Chondrocyte (in vitro differentiated cells): ENCODE results near the gene ASTN2. TPM values are rescaled to one million over a fixed set of nuclear protein-coding genes. Genes with fewer than 3 reads are reported as not detected.

ENCODE experiments used
- DNase-seq: peaks from one replicate; pipeline ENCODE4 v3.0.0; 2021; ENCODE audit warnings: mixed read lengths, low spot score
- H3K27ac Mint-ChIP-seq: one replicate; pipeline ENCODE4 v1.8.0; 2021; ENCODE audit warnings: mild to moderate bottlenecking, moderate library complexity, mixed read lengths; ENCODE audit not compliant: unreplicated experiment
- H3K27me3 Mint-ChIP-seq: 2 replicates; pipeline ENCODE4 v1.8.0; 2021; ENCODE audit warnings: low read depth, mixed read lengths
- H3K36me3 Mint-ChIP-seq: 2 replicates; pipeline ENCODE4 v1.8.0; 2021; ENCODE audit warnings: low read depth, mixed read lengths
- H3K4me1 Mint-ChIP-seq: 2 replicates; pipeline ENCODE4 v1.8.0; 2021; ENCODE audit warnings: low read depth, mild to moderate bottlenecking, mixed read lengths
- H3K4me3 Mint-ChIP-seq: one replicate; pipeline ENCODE4 v1.8.0; 2021; ENCODE audit warnings: mild to moderate bottlenecking, moderate library complexity, mixed read lengths; ENCODE audit not compliant: unreplicated experiment
- H3K9me3 Mint-ChIP-seq: 2 replicates; pipeline ENCODE4 v1.8.0; 2021; ENCODE audit warnings: low read depth, mixed read lengths
- CTCF ChIP-seq: fragments of 200-600 bp; sonication (generic); IDR thresholded peaks from 2 replicates; pipeline ENCODE4 v1.5.0; 2021; ENCODE audit warnings: antibody characterized with exemption, mild to moderate bottlenecking, moderate library complexity
- total RNA-seq: library from RNA; stranded (reverse); gene quantifications from 3 replicates; pipeline ENCODE4 v1.2.1, GENCODE V29; 2021

Gene ASTN2
- total RNA-seq, 1 donor from 2014 or later, result 3.6 TPM

GRCh38 chr9:116736399-116737151 is 678.3 kb downstream of the ASTN2 start:
- H3K27me3 Mint-ChIP-seq, result peaks cover 44% of the 10 kb centered on the region
- no peaks in the 10 kb centered on the region for H3K36me3 Mint-ChIP-seq
- no peaks in the 10 kb centered on the region for H3K9me3 Mint-ChIP-seq
- DNase-seq, result no peak
- H3K27ac Mint-ChIP-seq, result no peak overlapping the region
- no peak for TF ChIP-seq CTCF
- H3K4me1 Mint-ChIP-seq, result peaks cover 6% of the 10 kb centered on the region
- no peak overlapping the region for H3K4me3 Mint-ChIP-seq

GRCh38 chr9:116733010-116733641 is 681.7 kb downstream of the ASTN2 start:
- no peak for DNase-seq
- TF ChIP-seq CTCF, result no peak
- Mint-ChIP-seq H3K9me3 (no peaks in the 10 kb centered on the region), H3K4me1 (peaks cover 6% of the 10 kb centered on the region), H3K27me3 (peaks cover 30% of the 10 kb centered on the region), H3K36me3 (no peaks in the 10 kb centered on the region), H3K4me3 (no peak overlapping the region), H3K27ac (no peak overlapping the region)

GRCh38 chr9:116726602-116727001 is 688.3 kb downstream of the ASTN2 start:
- Mint-ChIP-seq H3K4me1 (no peaks in the 10 kb centered on the region), H3K27me3 (peaks cover 14% of the 10 kb centered on the region), H3K36me3 (no peaks in the 10 kb centered on the region), H3K4me3 (no peak overlapping the region), H3K9me3 (no peaks in the 10 kb centered on the region), H3K27ac (no peak overlapping the region)
- no peak for TF ChIP-seq CTCF
- DNase-seq, result no peak

GRCh38 chr9:116724123-116724522 is 690.7 kb downstream of the ASTN2 start:
- Mint-ChIP-seq H3K4me3 (no peak overlapping the region), H3K9me3 (no peaks in the 10 kb centered on the region), H3K4me1 (no peaks in the 10 kb centered on the region), H3K27ac (no peak overlapping the region), H3K27me3 (peaks cover 13% of the 10 kb centered on the region), H3K36me3 (no peaks in the 10 kb centered on the region)
- DNase-seq, result no peak
- TF ChIP-seq CTCF, result no peak

- peaks cover 4% of the 10 kb centered on the region for H3K4me1 Mint-ChIP-seq
- TF ChIP-seq CTCF, result no peak
- no peak overlapping the region for H3K4me3 Mint-ChIP-seq
- H3K27me3 Mint-ChIP-seq, result peaks cover 4% of the 10 kb centered on the region
- no peak for DNase-seq
- no peaks in the 10 kb centered on the region for H3K9me3 Mint-ChIP-seq
- peaks cover 3% of the 10 kb centered on the region for H3K36me3 Mint-ChIP-seq
- no peak overlapping the region for H3K27ac Mint-ChIP-seq
These were observed 692.9 kb downstream of the ASTN2 start for GRCh38 chr9:116721944-116722343.
